ENCODE measurements around the gene RAB10. TPM values are rescaled to one million over a fixed set of nuclear protein-coding genes. Genes with fewer than 3 reads are reported as not detected.
"Not testable (repeated sequence)": the region's sequence is repeated elsewhere in the genome, so short reads cannot be mapped to it uniquely, and the experiment has no call there.

Gene RAB10
- polyA plus RNA-seq, 12 donors, result 104 to 161 (median 117) TPM; not detected in 1

DNA sequence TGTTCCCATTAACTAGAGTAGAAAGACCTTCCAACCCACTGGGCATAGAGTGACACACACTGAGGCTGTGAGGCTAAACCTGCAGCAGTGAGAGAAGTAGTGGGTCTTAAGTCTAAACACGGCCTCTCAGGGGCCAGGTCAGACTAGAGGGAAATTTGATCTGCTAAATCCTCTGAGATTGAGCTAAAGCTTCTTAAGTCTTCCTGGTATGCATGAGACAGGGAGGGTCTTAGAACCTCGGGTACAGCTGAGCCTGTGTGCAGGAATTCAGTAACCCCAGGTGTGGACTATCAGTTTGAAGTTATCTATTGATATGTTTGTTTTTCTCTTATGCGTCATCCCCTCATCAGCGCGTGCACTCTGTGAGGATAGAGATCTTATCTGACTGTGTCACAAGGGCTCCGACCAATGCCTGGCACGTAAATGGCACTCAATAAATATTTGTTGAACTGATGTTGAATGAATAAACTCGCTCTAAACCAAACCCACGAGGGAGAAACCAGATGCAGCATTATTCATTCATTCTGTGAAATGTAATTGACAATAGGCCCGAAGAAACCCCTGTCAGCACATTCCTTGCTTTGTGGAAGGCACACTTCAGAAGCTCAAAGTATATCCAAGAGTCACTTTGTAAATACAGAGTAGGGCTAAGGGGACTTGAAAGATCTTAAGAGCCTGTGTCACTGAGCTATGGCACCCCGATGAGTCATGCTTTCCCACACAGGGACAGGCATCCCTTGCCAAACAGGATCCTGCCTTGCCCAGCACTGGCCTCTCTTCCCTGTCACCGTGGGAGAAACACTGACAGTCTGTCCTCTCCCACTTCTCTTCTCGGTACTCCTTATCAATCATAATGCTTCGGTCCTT lies 21.7 kb upstream of the RAB10 start:
- no peak for DNase-seq

DNA sequence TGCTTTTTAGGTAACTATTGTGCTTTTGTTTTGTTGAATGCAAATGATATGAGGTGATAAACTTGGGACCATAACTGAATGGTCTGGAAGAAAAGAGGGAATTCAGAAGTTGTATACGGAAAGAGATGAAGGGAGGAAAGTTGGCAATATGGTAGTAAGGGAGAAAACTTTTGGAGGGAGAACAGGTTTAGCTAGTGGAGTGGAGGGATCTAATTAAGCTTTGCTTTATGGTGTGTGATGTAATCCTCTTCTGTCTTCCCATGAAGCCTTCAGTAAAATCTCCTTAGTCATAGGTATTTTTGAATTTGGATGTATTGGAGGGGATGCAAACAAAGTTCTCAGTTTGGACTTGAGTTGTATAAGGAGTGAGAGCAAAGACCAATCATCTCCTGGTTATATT lies 20.2 kb upstream of the RAB10 start:
- no peak for DNase-seq

DNA sequence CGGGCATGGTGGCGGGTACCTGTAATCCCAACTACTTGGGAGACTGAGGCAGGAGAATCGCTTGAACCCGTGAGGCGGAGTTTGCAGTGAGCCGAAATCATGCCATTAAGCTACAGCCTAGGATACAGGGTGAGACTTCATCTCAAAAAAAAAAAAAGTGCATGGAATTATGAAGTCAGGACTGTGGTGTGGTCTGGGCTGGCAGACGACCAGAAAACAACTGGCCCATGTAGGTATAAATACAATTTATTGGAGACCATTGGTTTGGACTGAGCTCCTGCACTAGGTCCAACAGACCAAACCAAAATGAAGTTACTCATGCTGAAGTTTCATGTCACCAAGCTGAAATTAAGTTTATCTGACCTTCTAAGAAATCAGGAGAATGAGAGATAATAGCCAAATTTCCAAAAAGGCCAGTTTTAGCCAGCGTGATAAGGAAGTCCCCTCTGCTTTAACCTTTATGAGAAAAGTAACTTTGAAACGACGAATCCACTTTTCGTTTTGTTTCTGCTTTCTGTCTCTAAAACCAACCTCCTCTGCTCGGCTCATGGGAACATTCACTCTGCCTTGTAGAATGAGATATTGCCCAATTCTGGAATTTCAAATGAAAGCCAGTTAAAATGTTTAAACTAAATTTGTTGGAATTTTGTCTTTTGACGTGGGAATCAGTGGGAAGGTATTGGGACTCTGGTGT lies 17.7 kb upstream of the RAB10 start:
- DNase-seq, result no peak

DNA sequence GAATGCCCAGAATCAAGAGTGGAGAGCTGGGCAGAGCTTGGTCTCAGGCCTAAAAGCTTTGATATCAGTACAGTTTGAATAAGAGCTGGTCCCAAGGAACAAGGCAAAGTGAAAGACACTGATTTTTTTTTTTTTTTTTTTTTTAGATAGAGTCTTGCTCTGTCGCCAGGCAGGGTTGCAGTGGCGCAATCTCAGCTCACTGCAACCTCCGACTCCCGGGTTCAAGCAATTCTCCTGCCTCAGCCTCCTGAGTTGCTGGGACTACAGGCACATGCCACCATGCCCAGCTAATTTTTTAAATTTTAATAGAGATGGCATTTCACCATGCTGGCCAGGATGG lies 17.2 kb upstream of the RAB10 start:
- not testable (repeated sequence) for DNase-seq

DNA sequence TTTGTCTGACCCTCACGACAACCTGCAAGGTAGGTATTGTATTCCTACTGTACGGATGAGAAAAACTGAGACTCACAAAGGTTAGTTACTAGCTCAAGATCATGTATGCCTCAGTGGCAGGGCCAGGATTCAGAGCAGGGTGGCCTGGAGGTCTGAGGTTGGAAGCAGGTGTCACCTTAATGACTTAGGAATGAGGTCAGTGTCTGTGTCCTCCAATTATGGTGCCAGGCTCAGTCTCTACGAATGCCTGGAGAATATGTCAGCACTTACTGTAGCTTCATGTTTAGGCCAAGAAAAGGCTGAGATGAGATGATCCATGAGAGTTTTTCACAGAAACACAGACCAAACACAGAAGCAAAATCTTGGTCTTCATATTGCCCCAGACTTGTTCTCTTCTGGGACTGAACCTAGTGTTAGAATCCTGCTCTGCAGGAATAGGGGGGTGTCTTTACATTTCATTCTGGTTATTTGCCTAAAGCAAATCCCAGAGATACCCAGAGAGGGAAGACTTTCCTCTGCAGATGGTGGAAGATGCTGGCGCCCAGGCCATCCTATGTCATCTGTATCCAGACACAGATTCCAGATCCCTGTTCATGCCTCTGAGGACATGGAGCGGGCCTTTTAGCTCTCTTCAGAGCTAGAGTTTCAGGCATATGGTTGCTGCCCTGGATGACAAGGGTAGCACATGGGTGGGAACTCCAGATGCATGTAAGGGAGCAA lies 16.3 kb upstream of the RAB10 start:
- DNase-seq, result no peak

DNA sequence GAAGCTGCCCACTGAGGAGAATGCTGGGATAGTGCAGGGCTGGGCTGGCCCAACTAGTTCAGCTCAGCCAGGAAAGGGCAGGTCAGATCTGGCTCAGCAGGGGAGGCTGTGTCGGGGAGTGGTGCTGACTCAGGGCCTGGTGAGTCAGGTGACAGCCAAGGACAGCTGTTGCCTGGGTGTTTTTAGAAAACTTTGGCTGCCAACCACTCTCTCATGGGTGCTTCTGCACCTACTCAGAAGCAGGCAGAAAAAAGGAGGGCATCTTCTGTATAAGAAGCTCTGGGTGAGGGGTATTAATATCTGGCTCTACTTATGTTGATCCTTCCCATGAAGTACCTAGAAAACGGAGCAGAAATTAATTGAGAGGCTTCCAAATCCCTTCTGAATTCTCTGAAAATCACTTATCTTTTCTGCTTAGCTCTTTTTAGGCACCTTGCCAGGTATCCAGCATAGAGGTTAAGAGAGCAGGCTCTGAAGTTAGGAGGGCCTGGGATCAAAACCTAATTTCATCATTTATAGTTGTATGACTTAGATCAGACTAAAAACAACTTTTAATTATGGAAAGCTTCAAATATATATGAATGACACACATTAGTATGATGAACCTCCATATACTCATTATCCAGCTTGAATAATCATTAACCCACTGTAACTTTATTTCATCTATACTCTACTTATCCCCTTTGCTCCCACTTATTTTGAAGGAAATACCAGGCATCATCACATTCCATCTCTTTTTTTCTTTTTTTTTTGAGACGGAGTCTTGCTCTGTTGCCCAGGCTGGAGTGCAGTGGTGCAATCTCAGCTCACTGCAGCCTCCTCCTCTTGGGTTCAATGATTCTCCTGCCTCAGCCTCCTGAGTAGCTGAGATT lies 15.5 kb upstream of the RAB10 start:
- DNase-seq, result no peak

DNA sequence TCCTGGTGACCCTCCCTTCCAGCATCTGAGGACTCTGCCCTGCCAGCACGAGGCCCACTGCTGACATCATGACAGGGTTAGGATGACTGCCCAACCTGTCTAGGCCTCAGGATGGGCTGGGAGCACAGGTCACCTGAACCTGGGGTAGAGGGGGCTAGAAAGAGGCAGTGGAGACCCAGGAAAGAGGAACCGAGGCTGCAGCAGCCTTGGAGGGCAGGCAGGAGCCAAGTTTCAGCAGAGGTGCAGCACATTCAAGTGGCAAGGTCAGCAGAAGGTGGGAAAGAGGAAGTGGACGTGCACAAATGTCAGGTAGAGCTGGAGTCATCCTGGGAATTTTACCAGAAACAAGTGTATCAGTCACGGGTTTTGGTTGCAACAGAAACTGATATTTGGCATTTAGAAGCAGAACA lies 13.6 kb upstream of the RAB10 start:
- DNase-seq, result no peak

DNA sequence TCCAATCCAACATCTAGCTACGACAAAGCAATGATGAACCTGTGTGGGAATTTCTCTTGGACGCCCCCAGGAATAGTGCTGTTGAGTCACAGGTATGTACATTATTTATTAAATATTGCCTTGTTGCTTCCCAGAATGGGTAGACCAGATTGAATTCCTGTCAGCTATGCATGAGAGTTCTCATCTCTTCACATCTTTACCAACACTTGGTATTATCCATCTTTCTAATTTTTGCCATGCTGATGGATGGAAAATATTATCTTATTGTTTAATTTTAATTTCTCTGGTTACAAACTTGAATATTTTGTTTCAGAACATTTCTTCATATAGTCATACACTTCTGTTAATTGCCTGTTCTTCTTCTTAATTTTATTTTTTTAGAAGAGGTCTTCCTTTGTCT lies 9.6 kb upstream of the RAB10 start:
- no peak for DNase-seq

DNA sequence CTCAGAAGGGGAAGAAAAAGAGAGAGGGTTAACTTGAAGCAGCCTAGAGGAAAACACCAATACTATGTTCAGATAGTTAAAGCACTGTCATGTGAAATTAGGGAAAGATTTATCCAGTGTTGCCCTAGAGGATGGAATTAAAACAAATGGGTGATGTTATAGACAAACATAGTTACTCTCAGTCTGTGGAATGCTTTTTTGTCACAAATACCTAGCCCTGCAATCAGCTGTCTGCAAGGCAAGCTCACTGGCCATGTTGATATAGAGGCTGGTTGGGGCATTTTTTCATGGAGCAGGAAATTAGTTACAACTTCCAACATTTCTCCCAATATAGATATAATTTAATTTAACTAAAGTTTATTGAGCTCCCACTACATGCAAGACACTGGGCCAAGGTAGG lies 8.4 kb upstream of the RAB10 start:
- DNase-seq, result no peak

DNA sequence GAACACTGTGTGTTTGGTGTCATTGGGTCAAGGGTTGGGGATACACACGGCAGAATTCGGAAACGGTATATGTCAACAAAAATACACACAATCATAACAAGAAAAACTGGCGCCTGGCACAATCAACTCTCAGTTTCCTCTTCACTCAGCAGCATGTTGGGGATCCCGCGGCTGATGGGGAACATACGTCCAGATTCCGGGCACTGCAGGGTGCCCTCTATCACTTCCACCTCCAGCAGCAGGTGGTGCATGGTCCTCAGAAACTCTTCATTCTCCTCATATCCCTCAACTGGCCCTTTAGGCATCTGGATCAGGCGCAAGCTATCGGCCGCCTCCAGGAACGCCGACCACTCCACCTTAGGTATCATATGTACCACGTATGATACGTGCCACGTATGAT lies 5.8 kb upstream of the RAB10 start:
- DNase-seq, result not testable (repeated sequence)

DNA sequence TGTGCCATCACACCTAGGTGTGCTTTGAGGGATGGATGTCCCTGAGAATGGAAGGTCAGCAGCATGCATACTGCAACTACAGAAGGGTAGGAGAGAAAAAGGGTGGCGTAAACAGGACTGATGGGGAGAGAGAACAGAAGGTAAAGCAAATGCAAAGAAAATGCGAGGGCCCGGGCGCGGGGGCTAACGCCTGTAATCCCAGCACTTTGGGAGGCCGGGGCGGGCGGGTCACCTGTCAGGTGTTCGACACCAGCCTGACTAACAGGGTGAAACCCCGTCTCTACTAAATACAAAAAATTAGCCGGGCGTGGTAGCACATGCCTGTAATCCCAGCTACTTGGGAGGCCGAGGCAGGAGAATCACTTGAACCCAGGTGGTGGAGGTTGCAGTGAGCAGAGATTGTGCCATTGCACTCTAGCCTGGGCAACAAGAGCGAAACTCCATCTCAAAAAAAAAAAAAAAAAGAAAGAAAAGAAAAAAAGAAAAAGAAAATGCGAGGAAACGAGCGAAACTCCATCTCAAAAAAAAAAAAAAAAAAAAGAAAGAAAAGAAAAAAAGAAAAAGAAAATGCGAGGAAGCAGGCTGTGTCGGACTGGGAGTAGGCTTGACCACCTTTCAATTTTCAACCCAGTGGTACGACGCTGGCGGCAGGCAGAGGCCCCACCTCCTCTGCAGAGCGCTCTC lies 1.2 kb upstream of the RAB10 start:
- not testable (repeated sequence) for DNase-seq

DNA sequence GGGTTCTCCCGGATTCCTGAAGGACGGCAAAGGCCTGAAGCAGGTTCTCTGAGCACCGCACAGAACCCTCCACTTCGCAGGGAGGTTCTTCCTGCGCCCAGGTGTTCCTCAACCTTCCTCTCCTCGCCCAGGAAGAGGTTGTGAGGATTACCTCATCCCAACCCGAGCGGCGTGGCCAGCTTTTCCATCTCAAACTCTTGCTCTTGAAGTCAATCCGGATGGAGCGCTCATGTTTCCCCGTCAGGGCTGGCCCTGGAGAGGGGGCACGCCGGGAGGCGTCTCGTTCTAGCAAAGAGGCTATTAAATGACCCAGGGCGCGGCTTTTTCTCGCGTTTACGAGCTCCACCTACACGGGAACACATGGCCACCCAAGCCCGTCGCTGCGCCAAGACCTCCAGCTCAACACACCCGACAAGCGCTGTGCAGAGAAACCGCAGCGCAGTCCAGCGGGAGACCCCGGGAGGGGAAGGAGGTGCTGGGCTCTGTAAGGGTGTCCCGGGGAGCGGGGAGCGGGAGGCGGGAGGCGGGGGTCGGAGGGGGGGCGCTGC lies 540 bp upstream of the RAB10 start:
- DNase-seq, result no peak

DNA sequence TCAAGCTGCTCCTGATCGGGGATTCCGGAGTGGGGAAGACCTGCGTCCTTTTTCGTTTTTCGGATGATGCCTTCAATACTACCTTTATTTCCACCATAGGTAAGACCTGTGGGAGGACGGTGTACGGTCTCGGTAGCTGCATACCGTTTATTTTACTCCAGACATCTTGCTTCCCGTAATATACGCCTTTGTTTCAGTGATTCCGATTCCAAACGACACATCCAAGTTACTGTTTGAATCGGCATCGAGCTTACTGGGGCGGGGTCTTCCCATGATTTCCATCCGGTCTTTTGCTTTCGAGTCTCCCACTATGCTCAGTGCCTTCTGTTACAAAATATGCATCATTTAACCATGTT lies 731 bp downstream of the RAB10 start:
- peak; percentile 31 for DNase-seq

DNA sequence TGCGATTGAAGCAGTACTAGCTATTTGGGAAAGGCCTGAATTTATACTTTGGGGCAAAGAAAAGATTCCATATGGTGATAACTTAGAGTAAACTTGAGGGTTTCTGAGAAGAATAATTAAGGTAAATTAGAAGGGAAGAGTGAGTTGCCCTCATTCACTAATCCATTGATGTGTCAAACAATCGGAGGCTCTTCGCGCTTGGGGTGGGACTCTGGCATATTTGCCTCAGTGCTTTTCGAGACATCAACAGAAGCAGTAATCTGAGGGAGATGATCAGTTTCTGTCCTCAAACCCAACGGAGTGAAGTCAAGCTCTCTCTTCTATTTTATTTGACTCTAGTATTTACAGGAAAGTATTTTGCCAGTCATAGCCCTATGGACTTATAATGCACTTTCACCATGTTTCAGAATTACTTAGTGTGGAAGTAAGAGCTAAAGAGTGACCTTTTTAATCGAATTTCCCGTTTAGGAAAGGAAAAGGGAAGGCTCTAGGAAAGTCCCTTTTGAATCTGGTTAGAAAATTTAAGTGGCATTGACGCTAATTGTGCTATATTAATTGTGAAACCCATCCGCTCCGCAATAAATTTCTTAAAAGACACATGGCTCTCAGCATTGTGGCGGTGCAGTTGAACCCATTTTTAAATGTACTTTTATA lies 1.3 kb downstream of the RAB10 start:
- DNase-seq, result no peak

DNA sequence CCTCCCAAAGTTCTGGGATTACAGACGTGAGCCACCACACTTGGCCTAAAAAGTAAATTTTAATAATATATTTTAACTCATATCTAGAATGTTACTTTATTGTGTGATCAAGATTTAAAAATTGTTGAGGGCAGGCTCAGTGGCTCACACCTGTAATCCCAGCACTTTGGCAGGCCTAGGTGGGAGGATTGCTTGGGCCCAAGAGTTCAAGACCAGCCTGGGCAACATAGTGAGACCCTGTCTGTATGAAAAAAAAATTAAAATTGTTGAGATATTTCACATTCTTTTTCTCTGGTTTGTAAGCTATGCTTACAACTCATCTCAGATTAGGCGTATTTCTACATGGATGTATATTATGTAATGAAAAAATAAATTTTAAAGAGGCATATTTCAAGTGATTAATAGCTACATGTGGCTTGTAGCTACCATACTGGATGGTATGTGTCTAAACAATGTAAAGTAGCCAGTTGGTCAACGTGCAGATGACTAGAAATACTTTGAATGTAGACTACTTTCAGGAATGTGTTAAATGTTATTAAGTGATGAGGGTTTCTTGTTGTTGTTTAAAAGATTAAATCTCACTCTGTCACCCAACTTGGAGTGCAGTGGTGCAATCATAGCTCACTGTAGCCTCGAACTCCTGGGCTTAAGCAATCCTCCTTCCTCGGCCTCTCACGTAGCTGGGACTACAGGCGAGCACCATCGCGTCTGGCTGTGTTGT lies 5.9 kb downstream of the RAB10 start:
- DNase-seq, result no peak

DNA sequence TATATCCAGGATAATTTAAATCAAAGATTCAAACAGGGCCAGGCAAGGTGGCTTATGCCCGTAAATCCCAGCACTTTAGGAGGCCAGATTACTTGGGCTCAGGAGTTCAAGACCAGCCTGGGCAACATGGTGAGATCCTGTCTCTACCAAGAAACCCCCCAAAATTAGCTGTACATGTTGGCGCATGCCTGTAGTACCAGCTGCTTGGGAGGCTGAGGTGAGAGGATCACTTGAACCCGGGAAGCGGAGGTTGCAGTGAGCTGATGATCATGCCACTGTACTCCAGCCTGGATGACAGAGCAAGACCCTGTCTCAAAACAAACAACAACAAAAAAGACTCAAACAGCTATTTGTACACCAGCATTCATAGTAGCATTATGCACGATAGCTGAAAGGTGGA lies 9.2 kb downstream of the RAB10 start:
- DNase-seq, result no peak

DNA sequence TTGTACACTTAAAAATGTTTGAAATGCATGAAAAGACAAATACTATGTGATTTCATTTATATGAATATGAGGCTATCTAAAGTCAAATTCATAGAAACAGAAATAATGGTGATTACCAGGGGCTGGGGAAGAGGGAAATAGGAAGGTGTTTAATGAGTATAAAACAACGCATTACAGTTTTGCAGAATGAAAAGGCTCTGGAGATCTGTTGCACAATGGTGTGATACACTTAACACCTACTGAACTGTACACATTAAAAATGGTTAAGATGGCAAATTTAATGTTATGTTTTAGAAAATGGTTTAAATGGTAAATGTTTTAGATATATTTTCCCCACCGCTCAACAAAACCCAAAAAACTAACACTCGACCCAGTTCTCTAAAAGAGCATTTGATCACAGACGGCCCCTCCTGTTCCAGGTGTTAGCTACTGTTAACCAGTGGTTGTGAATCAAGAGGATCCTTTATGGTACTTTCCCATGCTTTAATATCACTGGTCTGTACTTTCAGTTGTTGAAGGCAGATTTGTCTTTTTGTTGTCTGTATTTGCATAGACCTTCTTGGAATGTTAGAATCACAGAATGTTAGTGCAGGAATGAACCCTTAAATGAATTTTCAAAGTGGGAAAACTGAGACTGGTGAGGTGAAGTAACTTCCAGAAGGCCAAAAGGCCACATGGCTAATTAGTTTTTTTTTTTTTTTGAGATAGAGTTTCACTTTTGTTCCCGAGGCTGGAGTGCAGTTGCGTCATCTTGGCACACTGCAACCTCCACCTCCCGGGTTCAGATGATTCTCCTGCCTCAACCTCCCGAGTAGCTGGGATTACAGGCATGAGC lies 10.2 kb downstream of the RAB10 start:
- no peak for DNase-seq

DNA sequence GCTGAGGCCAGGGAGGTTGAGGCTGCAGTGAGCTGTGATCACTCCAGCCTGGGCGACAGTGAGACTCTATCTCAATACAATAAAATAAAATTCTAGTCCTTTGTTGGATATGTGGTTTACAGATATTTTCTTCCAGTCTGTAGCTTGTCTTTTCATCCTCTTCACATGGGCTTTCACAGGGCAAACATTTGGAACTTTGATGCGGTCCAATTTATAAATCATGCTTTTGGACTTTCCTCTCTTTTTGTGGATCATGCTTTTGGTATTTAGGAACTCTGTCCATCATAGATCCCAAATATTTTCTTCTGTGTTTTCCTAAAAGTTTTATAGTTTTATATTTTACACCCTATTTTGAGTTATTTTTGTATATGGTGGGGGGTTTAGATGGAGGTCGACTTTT lies 14.9 kb downstream of the RAB10 start:
- DNase-seq, result no peak

DNA sequence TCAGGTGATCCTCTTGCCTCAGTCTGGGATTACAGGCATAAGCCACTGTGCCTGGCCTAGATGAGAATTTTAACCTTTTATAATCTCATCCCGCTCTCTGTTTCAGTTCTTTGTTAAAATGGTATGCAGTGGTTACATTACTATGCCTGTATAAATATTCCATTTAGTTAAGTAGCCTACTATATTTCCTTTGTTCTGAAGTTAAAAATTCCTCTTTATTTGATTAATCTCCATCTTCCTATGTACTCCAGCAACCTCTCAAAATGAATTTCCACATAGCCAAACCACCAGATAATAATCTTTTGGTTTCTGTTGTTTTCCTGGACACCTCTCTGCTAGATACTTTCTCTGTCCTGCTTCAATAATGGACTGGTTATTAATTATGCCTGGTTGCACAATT lies 15.8 kb downstream of the RAB10 start:
- no peak for DNase-seq
